Uterus (tissue), 4 donors: ENCODE results near the gene CLCA2. TPM values are rescaled to one million over a fixed set of nuclear protein-coding genes. Genes with fewer than 3 reads are reported as not detected.

Experiments
- DNase-seq, 2 donors: peaks; one replicate each; pipeline ENCODE4 v3.0.0-alpha.2; 2019 to 2020
- H3K27ac ChIP-seq, 2 donors: fragments of 200-600 bp; sonication (generic); 1 replicate in 1 of 2; 2 replicates in 1 of 2; pipeline ENCODE4 v1.5.1; 2016 to 2018
- H3K27me3 ChIP-seq, 2 donors: fragments of 200-600 bp; sonication (generic); one replicate each; pipeline ENCODE4 v1.5.1; 2018 to 2019; ENCODE audit warnings: control low read depth in 1 of 2
- H3K36me3 ChIP-seq, 2 donors: fragments of 200-600 bp; sonication (generic); one replicate each; pipeline ENCODE4 v1.5.1; 2019; ENCODE audit warnings: control low read depth in 1 of 2
- H3K4me1 ChIP-seq, 2 donors: fragments of 200-600 bp; sonication (generic); one replicate each; pipeline ENCODE4 v1.5.1; 2018 to 2019; ENCODE audit warnings: control low read depth in 1 of 2
- H3K4me3 ChIP-seq, 2 donors: fragments of 200-600 bp; sonication (generic); 1 replicate in 1 of 2; 2 replicates in 1 of 2; pipeline ENCODE4 v1.5.1; 2018 to 2019; ENCODE audit warnings: mild to moderate bottlenecking in 1 of 2
- H3K9me3 ChIP-seq, 2 donors: fragments of 200-600 bp; sonication (generic); one replicate each; pipeline ENCODE4 v1.5.1; 2019; ENCODE audit warnings: control low read depth in 1 of 2
- POLR2A ChIP-seq, 2 donors: fragments of 450-650 bp; IDR thresholded peaks; one replicate each; pipeline ENCODE4 v1.6.1; 2016; ENCODE audit warnings: antibody characterized with exemption in 2 of 2, mild to moderate bottlenecking in 1 of 2, moderate library complexity in 1 of 2
- intact Hi-C: fragments of 100-400 bp; cut with DNase I; formaldehyde crosslinking; loops from one replicate; pipeline ENCODE4 v1.15.1; 2023; ENCODE audit warnings: low total_unique reads
- total RNA-seq, 4 donors: library from RNA; depleted of rRNA in 3 of 4; stranded (reverse); fragments of >200 nt in 3 of 4; gene quantifications; one replicate each; pipeline versions ENCODE4 v1.1.0 to v1.2.4, GENCODE V29; 2014 to 2023
- TF ChIP-seq, protein P1 (sequence below), 4 experiments: fragments of 200-600 bp in 2 of 4; fragments of 450-650 bp in 2 of 4; sonication (generic) in 2 of 4; IDR thresholded peaks; one replicate each; pipeline ENCODE4 v1.5.1; 2016 to 2019; ENCODE audit warnings: antibody characterized with exemption in 4 of 4, mild to moderate bottlenecking in 2 of 4, moderate library complexity in 1 of 4
- donor health status: DM: yes; HTN: yes; CAD: no.

Gene CLCA2, protein sequence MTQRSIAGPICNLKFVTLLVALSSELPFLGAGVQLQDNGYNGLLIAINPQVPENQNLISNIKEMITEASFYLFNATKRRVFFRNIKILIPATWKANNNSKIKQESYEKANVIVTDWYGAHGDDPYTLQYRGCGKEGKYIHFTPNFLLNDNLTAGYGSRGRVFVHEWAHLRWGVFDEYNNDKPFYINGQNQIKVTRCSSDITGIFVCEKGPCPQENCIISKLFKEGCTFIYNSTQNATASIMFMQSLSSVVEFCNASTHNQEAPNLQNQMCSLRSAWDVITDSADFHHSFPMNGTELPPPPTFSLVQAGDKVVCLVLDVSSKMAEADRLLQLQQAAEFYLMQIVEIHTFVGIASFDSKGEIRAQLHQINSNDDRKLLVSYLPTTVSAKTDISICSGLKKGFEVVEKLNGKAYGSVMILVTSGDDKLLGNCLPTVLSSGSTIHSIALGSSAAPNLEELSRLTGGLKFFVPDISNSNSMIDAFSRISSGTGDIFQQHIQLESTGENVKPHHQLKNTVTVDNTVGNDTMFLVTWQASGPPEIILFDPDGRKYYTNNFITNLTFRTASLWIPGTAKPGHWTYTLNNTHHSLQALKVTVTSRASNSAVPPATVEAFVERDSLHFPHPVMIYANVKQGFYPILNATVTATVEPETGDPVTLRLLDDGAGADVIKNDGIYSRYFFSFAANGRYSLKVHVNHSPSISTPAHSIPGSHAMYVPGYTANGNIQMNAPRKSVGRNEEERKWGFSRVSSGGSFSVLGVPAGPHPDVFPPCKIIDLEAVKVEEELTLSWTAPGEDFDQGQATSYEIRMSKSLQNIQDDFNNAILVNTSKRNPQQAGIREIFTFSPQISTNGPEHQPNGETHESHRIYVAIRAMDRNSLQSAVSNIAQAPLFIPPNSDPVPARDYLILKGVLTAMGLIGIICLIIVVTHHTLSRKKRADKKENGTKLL
- total RNA-seq: not detected

DNA sequence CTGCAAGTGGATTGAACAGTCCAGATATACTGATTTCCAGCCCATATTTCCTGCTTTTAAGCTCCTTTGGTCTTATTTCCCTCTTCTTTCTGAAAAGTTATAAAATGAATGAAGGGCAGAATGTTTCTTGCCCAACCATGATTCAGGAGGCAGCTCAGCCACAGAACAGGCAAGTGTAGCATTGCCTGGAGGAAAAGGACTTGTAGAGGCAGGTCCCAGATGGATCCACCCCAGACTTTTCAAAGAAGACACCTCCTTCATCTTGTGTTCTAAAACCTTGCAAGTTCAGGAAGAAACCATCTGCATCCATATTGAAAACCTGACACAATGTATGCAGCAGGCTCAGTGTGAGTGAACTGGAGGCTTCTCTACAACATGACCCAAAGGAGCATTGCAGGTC lies at the start of gene CLCA2:
CLCA2 (plus strand) TSS at position 299 of the 400 bp plus-strand sequence; CDS start at position 376, 77 bp downstream.
- intact Hi-C loops: no loop called here
- H3K4me3 ChIP-seq: no peak within 1 kb of the TSS
- H3K27ac ChIP-seq: no peak within 1 kb of the TSS
- H3K9me3 ChIP-seq: no peaks in the 10 kb centered on the region
- no peak for DNase-seq
- no peak for TF ChIP-seq POLR2A (IDR thresholded peaks at IDR 0.05)
- TF ChIP-seq, protein P1, sequence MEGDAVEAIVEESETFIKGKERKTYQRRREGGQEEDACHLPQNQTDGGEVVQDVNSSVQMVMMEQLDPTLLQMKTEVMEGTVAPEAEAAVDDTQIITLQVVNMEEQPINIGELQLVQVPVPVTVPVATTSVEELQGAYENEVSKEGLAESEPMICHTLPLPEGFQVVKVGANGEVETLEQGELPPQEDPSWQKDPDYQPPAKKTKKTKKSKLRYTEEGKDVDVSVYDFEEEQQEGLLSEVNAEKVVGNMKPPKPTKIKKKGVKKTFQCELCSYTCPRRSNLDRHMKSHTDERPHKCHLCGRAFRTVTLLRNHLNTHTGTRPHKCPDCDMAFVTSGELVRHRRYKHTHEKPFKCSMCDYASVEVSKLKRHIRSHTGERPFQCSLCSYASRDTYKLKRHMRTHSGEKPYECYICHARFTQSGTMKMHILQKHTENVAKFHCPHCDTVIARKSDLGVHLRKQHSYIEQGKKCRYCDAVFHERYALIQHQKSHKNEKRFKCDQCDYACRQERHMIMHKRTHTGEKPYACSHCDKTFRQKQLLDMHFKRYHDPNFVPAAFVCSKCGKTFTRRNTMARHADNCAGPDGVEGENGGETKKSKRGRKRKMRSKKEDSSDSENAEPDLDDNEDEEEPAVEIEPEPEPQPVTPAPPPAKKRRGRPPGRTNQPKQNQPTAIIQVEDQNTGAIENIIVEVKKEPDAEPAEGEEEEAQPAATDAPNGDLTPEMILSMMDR (IDR thresholded peaks at IDR 0.05): no peak
- no peaks in the 10 kb centered on the region for H3K27me3 ChIP-seq
- no peaks in the 10 kb centered on the region for H3K36me3 ChIP-seq
- no peaks in the 10 kb centered on the region for H3K4me1 ChIP-seq

- no peak for DNase-seq
- TF ChIP-seq, protein P1 (IDR thresholded peaks at IDR 0.05): no peak
- TF ChIP-seq POLR2A (IDR thresholded peaks at IDR 0.05): no peak
- intact Hi-C loops: no loop called here
- Histone ChIP-seq H3K27me3 (no peaks in the 10 kb centered on the region), H3K36me3 (no peaks in the 10 kb centered on the region), H3K27ac (no peak overlapping the region), H3K9me3 (no peaks in the 10 kb centered on the region), H3K4me1 (no peaks in the 10 kb centered on the region), H3K4me3 (no peak overlapping the region)
These were observed 48.3 kb upstream of the CLCA2 start for GRCh38 chr1:86375688-86376087.

DNA sequence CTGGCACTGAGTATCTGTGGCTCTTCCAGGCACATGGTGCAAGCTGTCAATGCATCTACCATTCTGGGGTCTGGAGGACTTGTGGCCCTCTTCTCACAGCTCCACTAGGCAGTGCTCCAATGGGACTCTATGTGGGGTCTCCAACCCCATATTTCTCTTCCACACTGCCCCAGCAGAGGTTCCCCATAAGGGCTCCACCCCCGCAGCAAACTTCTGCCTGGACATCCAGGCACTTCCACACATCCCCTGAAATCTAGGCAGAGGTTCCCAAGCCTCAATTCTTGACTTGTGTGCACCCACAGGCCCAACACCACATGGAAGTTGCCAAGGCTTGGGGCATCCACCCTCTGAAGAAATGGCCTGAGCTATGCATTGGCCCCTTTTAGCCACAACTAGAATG lies 46.6 kb upstream of the CLCA2 start:
- TF ChIP-seq POLR2A (IDR thresholded peaks at IDR 0.05): no peak
- TF ChIP-seq, protein P1 (IDR thresholded peaks at IDR 0.05): no peak
- no peak for DNase-seq

DNA sequence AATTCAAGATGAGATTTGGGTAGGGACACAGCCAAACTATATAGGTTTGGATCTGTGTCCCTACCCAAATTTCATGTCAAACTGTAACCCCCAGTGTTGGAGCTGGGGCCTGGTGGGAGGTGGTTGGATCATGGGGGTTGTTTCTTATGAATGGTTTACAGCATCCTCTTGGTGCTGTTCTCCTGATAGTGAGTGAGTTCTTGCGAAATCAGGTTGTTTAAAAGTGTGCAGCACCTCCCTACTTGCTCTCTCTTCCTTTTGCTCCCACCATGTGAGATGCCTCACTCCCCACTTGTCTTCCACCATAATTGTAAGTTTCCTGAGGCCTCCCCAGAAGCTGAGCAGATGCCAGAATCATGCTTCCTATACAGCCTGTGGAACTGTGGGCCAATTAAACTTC lies 45.2 kb upstream of the CLCA2 start:
- no peaks in the 10 kb centered on the region for H3K9me3 ChIP-seq
- H3K4me3 ChIP-seq: no peak overlapping the region
- H3K27me3 ChIP-seq: no peaks in the 10 kb centered on the region
- H3K27ac ChIP-seq: no peak overlapping the region
- DNase-seq: no peak
- H3K4me1 ChIP-seq: no peaks in the 10 kb centered on the region
- intact Hi-C loops: no loop called here
- TF ChIP-seq, protein P1 (IDR thresholded peaks at IDR 0.05): no peak
- no peak for TF ChIP-seq POLR2A (IDR thresholded peaks at IDR 0.05)
- no peaks in the 10 kb centered on the region for H3K36me3 ChIP-seq

More for the DNA sequence above, 46.6 kb upstream of the CLCA2 start:
- no peaks in the 10 kb centered on the region for H3K27me3 ChIP-seq
- H3K27ac ChIP-seq: no peak overlapping the region
- intact Hi-C loops: no loop called here
- H3K9me3 ChIP-seq: no peaks in the 10 kb centered on the region
- no peak overlapping the region for H3K4me3 ChIP-seq
- no peaks in the 10 kb centered on the region for H3K4me1 ChIP-seq
- no peaks in the 10 kb centered on the region for H3K36me3 ChIP-seq
